GM19099 (cell line): Measurements from ENCODE around the gene PTPN4.

ENCODE experiments used
- POLR2A ChIP-seq: IDR thresholded peaks from 3 replicates; pipeline ENCODE4 v1.6.1; 2011; ENCODE audit warnings: low read depth; ENCODE audit not compliant: insufficient read length; ENCODE audit errors: extremely low read depth

PTPN4 gene

DNA sequence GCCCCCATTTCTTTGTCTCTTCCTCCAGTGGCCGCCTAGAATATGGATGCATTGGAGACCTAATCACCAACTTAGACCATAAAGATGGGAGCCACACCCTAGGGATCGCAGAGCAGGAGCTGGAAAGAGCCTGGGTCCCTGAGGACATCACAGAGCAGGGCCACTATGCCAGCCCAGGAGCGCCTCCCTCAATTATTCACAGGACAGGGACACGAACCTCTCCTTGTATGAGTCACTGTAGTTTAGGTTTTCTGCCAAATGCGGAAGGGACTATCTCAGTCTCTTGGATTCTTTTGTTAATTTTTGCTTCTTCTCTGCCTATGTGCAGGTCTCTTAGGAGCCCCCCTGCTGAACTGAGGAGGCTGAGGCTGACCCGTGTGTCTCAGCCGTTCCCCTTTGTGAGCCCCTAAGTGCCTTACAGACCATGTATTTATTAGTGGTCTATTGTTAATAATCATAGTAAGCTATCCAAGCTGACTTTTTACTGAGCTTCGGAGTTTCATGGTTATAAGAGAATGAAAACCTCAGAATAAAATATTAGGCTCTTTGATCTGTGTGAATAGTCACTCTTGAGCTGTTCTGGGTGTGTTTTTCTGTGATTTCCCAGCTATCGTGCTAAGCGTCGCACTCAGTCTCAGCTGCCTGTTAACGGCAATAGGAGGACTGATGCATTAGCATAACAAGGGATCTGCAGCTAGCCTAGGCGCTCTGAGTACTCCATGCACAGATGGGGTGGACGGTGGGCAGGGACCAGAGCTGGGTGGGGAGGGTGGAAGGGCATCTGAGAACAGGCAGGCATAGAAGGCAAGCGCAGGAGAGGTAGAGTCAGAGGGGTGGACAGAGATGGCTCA lies 12.7 kb upstream of the PTPN4 start:
- TF ChIP-seq POLR2A, result no peak

- no peak for TF ChIP-seq POLR2A
Measured at GRCh38 chr2:119748135-119748534, 11.6 kb upstream of the PTPN4 start.

DNA sequence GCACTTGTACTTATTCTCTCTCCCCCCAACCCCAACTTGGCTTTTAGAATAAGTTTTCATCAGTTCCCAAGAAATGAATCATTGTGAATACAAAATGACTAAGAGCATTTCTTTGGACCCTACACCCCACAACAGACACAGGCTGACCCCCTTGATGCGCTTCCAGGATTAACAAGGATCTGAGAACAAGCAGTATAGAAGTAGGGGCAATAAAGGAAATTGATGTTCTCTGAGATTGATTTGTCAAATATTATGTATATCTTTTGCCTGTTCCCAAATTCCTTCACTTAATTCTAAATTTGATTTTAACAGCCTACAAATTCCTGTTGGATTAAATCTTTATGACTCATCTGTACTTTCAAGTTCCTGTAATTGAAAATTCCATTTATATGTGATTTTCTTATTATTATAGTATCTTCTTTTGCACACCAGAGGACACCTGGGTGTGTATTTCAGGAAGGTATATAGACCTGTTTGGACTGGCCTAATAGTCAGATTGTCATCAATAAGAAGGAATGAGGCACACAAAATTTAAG lies 10.2 kb upstream of the PTPN4 start:
- TF ChIP-seq POLR2A, result no peak

- TF ChIP-seq POLR2A, result no peak
Measured at GRCh38 chr2:119751706-119752105, 8.0 kb upstream of the PTPN4 start.

GRCh38 chr2:119753041-119753929 lies 6.4 kb upstream of the PTPN4 start:
- TF ChIP-seq POLR2A, result no peak

GRCh38 chr2:119753930-119754321 lies 5.8 kb upstream of the PTPN4 start:
- TF ChIP-seq POLR2A, result no peak

DNA sequence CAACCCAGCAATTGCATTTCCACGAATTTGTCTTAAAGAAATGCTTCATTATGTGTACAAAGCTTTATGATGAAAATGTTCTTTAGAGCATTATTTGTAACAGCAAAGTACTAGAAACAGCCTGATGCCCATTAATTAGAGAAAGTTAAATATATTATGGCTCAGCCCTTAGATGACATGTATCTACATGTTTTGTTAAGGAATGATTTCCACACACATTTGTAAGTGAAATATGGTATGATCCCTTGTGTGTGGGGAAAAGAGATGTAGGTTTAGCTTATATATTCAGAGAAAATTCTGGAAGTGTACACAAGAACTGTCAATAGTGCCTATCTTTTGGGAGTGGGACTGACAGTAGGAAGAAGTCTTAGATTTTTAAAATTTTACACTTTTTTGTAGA lies 3.8 kb upstream of the PTPN4 start:
- no peak for TF ChIP-seq POLR2A

- TF ChIP-seq POLR2A, result no peak
Measured at GRCh38 chr2:119756837-119757236, 2.9 kb upstream of the PTPN4 start.

DNA sequence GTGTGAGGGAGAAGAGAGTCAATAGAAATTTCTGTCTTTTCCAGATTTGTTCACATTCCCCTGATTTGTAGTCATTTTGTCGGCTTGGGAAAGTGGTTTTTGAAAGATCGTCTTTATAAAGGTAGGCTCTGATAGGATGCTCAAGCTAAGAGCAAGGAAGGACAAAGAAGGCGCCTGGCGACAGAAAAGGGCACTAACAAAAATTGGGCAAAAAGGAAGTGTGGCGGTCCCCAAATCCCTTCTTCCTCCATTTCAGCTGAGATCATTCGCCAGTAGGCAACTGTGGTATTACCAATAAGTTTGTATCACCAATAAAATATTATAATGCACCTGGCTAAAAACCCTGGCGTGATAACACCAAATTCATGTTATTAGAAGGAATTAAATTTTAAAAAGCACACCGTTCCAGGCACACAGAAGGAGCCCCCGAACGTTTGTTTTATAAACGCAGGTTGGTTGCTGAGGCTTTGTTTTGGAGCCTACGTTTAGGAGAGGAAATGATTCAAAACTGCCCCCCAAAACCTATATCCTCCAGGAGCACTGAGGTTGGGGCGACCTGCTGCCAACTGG lies 756 bp upstream of the PTPN4 start:
- TF ChIP-seq POLR2A, result no peak

- TF ChIP-seq POLR2A, result no peak
Measured at GRCh38 chr2:119760237-119760955, 674 bp downstream of the PTPN4 start.

- TF ChIP-seq POLR2A, result no peak
Measured at GRCh38 chr2:119760956-119761275, 1.2 kb downstream of the PTPN4 start.

- no peak for TF ChIP-seq POLR2A
Measured at GRCh38 chr2:119764832-119765231, 5.1 kb downstream of the PTPN4 start.

DNA sequence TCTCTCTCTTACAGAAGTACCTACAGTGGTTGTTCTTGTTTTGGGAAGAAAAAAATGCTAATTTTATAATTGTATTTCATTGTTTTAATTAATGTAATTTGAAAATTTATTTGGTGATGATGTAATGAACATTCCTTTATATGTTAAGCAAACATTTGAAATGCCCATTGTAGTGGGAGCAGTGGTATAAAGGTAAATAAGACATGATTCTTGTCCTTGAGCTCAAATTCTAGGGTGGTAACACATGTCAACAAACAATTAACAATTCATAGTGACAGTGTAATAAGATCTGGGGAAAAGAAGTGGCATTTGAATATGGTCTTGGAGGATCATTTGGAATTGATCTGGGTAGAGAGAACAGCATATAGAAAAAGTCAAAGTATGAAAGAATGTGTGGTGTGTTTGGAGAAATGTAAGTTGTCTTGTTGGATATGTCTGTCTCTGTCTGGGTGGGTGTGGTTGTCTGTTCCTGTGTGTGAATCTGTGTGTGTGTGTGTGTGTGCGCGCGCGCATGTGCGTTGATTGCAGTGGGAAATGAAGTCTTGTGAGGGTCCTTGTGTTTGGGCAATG lies 5.8 kb downstream of the PTPN4 start:
- no peak for TF ChIP-seq POLR2A

DNA sequence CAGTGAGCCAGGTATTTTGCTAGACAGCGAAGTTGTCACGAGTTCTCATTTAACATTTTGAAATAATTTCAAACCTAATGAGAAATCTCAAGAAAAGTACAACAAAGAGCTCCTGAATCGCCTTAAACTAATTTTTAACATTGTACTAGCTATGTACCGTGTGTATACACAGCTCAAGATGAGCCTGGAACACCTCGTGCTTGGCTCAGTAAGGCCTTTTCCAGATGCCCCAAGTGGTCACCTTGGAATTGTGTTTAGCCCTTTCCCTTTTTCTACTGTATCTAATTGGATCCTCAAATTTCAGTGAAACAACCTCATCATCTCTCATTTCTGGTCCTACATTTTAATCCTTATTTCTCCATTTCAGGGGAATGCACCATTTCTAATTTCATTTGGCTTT lies 7.2 kb downstream of the PTPN4 start:
- no peak for TF ChIP-seq POLR2A

GRCh38 chr2:119768742-119769141 lies 9.0 kb downstream of the PTPN4 start:
- TF ChIP-seq POLR2A, result no peak

DNA sequence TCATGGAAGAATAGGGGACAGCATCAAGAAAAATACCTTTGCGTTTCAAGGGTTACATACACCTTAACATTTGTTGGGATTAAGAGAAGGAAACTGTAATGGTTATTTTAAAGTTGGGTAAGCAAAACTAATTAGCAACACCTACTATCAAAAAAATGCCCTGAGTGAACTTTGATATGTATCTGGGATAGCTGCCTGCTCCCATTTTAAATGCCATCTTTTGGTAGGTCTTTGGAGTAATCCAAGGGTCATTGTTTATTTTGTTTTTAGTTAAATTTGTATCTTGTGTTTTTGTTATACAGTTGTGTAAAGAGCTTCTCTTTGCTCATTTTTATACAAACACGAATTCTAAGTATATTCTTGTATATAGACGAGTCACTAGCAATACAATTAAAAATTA lies 9.9 kb downstream of the PTPN4 start:
- TF ChIP-seq POLR2A, result no peak
